IMR-90 (cell line): Measurements from ENCODE around the gene SASH3. TPM values are rescaled to one million over a fixed set of nuclear protein-coding genes. Genes with fewer than 3 reads are reported as not detected.

Experiments
- ATAC-seq: fragments of 200-7000 bp; cut with Tn5 transposase; 2 replicates; pipeline ENCODE4 v1.9.1; 2020; ENCODE audit warnings: low read depth, mild to moderate bottlenecking, moderate library complexity
- BruUV-seq: library from RNA; stranded (reverse); fragments of 400-500 nt; replicated peaks from 2 replicates; lab custom pipeline; 2021; lab: Mats Ljungman, UMichigan
- CTCF ChIA-PET: fragments of 300-600 bp; formaldehyde crosslinking; extraction: SDS; loops from one replicate; lab custom pipeline; 2021; ENCODE audit warnings: antibody characterized with exemption; lab: Yijun Ruan, JAX
- POLR2A ChIA-PET: fragments of 300-600 bp; sonication (Branson Sonifier 250); formaldehyde crosslinking; loops from one replicate; lab custom pipeline; 2022; ENCODE audit warnings: antibody characterized with exemption; ENCODE audit not compliant: unreplicated experiment; lab: Charles Lee
- DNase-seq: peaks from one replicate; pipeline ENCODE4 v3.0.0; 2013
- H2AFZ ChIP-seq: replicated peaks from 2 replicates; pipeline ENCODE3; 2013; ENCODE audit warnings: low read length, mild to moderate bottlenecking; ENCODE audit not compliant: poor library complexity
- H2AK5ac ChIP-seq: 2 replicates; pipeline ENCODE4 v1.6.1; 2013; ENCODE audit warnings: low read depth, low read length, inconsistent platforms
- H2AK9ac ChIP-seq: replicated peaks from 2 replicates; pipeline ENCODE3; 2013; ENCODE audit warnings: mild to moderate bottlenecking, low read depth, low read length, moderate library complexity; ENCODE audit not compliant: poor library complexity
- H2BK120ac ChIP-seq: 2 replicates; pipeline ENCODE4 v1.6.1; 2013; ENCODE audit warnings: low read depth, low read length, inconsistent platforms
- H2BK15ac ChIP-seq: 3 replicates; pipeline ENCODE4 v1.6.1; 2013; ENCODE audit warnings: low read depth, low read length, inconsistent platforms
- H2BK20ac ChIP-seq: 2 replicates; pipeline ENCODE4 v1.6.1; 2013; ENCODE audit warnings: low read depth, mild to moderate bottlenecking, inconsistent platforms, low read length, moderate library complexity
- H2BK5ac ChIP-seq: 2 replicates; pipeline ENCODE4 v1.6.1; 2013; ENCODE audit warnings: mild to moderate bottlenecking, low read depth, low read length, inconsistent platforms; ENCODE audit not compliant: poor library complexity, severe bottlenecking
- H3K14ac ChIP-seq: replicated peaks from 2 replicates; pipeline ENCODE4 v1.6.1; 2013; ENCODE audit warnings: low read depth, low read length, inconsistent platforms
- H3K18ac ChIP-seq: 2 replicates; pipeline ENCODE4 v1.6.1; 2013; ENCODE audit warnings: low read depth, low read length, control low read depth
- H3K23ac ChIP-seq: 2 replicates; pipeline ENCODE4 v1.6.1; 2013; ENCODE audit warnings: low read depth, low read length, inconsistent platforms
- H3K27ac ChIP-seq: 2 replicates; pipeline ENCODE4 v1.5.1; 2013; ENCODE audit warnings: mild to moderate bottlenecking, control low read depth, low read length; ENCODE audit not compliant: insufficient read depth
- H3K27me3 ChIP-seq: 2 replicates; pipeline ENCODE4 v1.6.1; 2013; ENCODE audit warnings: low read length; ENCODE audit not compliant: control insufficient read depth, insufficient read depth
- H3K36me3 ChIP-seq: 2 replicates; pipeline ENCODE4 v1.6.1; 2013; ENCODE audit warnings: low read length, mixed read lengths; ENCODE audit not compliant: control insufficient read depth, insufficient read depth
- H3K4ac ChIP-seq: 2 replicates; pipeline ENCODE4 v1.6.1; 2013; ENCODE audit warnings: low read depth, low read length, inconsistent platforms
- H3K4me1 ChIP-seq: 2 replicates; pipeline ENCODE4 v1.6.1; 2013; ENCODE audit warnings: low read length, mixed read lengths; ENCODE audit not compliant: control insufficient read depth, insufficient read depth
- H3K4me2 ChIP-seq: 2 replicates; pipeline ENCODE4 v1.6.1; 2013; ENCODE audit warnings: low read depth, mild to moderate bottlenecking, control low read depth, low read length, moderate library complexity
- H3K4me3 ChIP-seq: 2 replicates; pipeline ENCODE4 v1.5.1; 2013; ENCODE audit warnings: low read depth, mild to moderate bottlenecking, control low read depth, low read length, moderate library complexity; ENCODE audit not compliant: insufficient read depth
- H3K56ac ChIP-seq: 2 replicates; pipeline ENCODE4 v1.6.1; 2013; ENCODE audit warnings: low read length, inconsistent platforms; ENCODE audit not compliant: insufficient read depth; ENCODE audit errors: extremely low read depth
- H3K79me1 ChIP-seq, 2 experiments: 2 replicates each; pipeline ENCODE4 v1.6.1; 2013; ENCODE audit warnings: low read length in 2 of 2, inconsistent platforms in 1 of 2, low read depth in 1 of 2
- H3K9ac ChIP-seq: 2 replicates; pipeline ENCODE4 v1.6.1; 2013; ENCODE audit warnings: low read depth, low read length, control low read depth
- H3K9me1 ChIP-seq: 2 replicates; pipeline ENCODE4 v1.6.1; 2013; ENCODE audit warnings: low read length, inconsistent platforms; ENCODE audit not compliant: insufficient read depth
- H3K9me3 ChIP-seq: 2 replicates; pipeline ENCODE4 v1.6.1; 2013; ENCODE audit warnings: low read length; ENCODE audit not compliant: control insufficient read depth, insufficient read depth
- H4K20me1 ChIP-seq: 2 replicates; pipeline ENCODE4 v1.6.1; 2013; ENCODE audit warnings: low read length, inconsistent platforms; ENCODE audit not compliant: insufficient read depth
- H4K5ac ChIP-seq: 2 replicates; pipeline ENCODE4 v1.6.1; 2013; ENCODE audit warnings: mild to moderate bottlenecking, low read depth, low read length, control low read depth
- H4K8ac ChIP-seq, 2 experiments: 2 replicates each; pipeline ENCODE4 v1.6.1; 2013; ENCODE audit warnings: low read depth in 2 of 2, low read length in 2 of 2, control low read depth in 1 of 2, inconsistent platforms in 1 of 2
- H4K91ac ChIP-seq: 2 replicates; pipeline ENCODE4 v1.6.1; 2013; ENCODE audit warnings: low read depth, low read length, inconsistent platforms; ENCODE audit not compliant: insufficient read depth
- MAFK ChIP-seq: IDR thresholded peaks from 2 replicates; pipeline ENCODE4 v1.6.1; 2012; ENCODE audit warnings: low read depth, low read length, improper control_type of control experiment
- NFE2L2 ChIP-seq: fragments of 150-350 bp; IDR thresholded peaks from 2 replicates; pipeline ENCODE4 v1.6.1; 2016; ENCODE audit warnings: low read depth, mild to moderate bottlenecking, low read length
- WGBS, 2 experiments: methylation state at CpG; one replicate each; pipeline versions ENCODE4 v1.1.5 to v1.1.7; 2013; ENCODE audit warnings: missing lambda C conversion rate in 2 of 2; ENCODE audit not compliant: insufficient read length in 1 of 2; ENCODE audit errors: extremely low coverage in 2 of 2; 5-methylcytosine and 5-hydroxymethylcytosine counted together
- dilution Hi-C: fragments of 300-500 bp; cut with HindIII; formaldehyde crosslinking; loops from one replicate; pipeline ENCODE4 v1.14.3; 2018; ENCODE audit warnings: low sequenced_read_pairs; ENCODE audit not compliant: unreplicated experiment
- in situ Hi-C: fragments of 300-500 bp; cut with MboI; formaldehyde crosslinking; loops from 3 replicates; pipeline ENCODE4 v1.14.3; 2019; ENCODE audit warnings: low sequenced_read_pairs, inconsistent platforms, mixed read lengths
- intact Hi-C: fragments of 100-400 bp; cut with micrococcal nuclease; formaldehyde crosslinking; loops from 2 replicates; pipeline ENCODE4 v1.10.0; 2022
- polyA plus RNA-seq, 3 experiments: library from polyadenylated mRNA; depleted of rRNA; stranded (reverse); fragments of >200 nt; gene quantifications; 2 replicates each; pipeline ENCODE4 v1.2.3, GENCODE V29; 2012; ENCODE audit warnings: low replicate concordance in 1 of 3
- total RNA-seq: library from RNA; depleted of rRNA; stranded (reverse); fragments of >200 nt; gene quantifications from 2 replicates; pipeline ENCODE4 v1.2.3, GENCODE V29; 2012

SASH3 gene
- total and polyA plus RNA-seq, 2 of the 4 experiments (the other 2 are of a cell fraction) = not detected

GRCh38 chrX:129823522-129823921, 43.8 kb downstream of the SASH3 start:
- no peak for ATAC-seq
- no peaks in the 10 kb centered on the region for H3K27me3 ChIP-seq
- CTCF ChIA-PET = no interaction called here

More at GRCh38 chrX:129823522-129823921, 43.8 kb downstream of the SASH3 start:
- peaks cover 0 to 2% of the 10 kb centered on the region in 2 experiments; a peak in 1 of 4 replicates for H3K79me1 ChIP-seq
- 92% methylated on average over 6 of the region's 6 CpGs; no CpG with 5 or more reads in 1 of the 2 experiments for WGBS, 2 experiments
- H2AFZ ChIP-seq = no peak overlapping the region
- DNase-seq = no peak
- H3K36me3 ChIP-seq = peaks cover 8% of the 10 kb centered on the region; the same call in 1 of the 2 replicates
- H3K4ac ChIP-seq = no peak overlapping the region
- no peak overlapping the region for H3K9ac ChIP-seq
- no peak overlapping the region for H4K5ac ChIP-seq
- no peak overlapping the region for H2BK120ac ChIP-seq
- POLR2A ChIA-PET = no interaction called here
- no peak for TF ChIP-seq MAFK
- TF ChIP-seq NFE2L2 = no peak
- no TSS peak for BruUV-seq
- no peak overlapping the region for H2AK5ac ChIP-seq
- H3K4me2 ChIP-seq = no peak overlapping the region
- no peak overlapping the region for H3K56ac ChIP-seq
- H3K4me1 ChIP-seq = peaks cover 2% of the 10 kb centered on the region; the same call in 1 of the 2 replicates
- H2BK5ac ChIP-seq = no peak overlapping the region
- H4K91ac ChIP-seq = no peak overlapping the region
- H3K18ac ChIP-seq = no peak overlapping the region
- no peaks in the 10 kb centered on the region for H4K20me1 ChIP-seq
- no peaks in the 10 kb centered on the region for H3K9me1 ChIP-seq
- dilution Hi-C loops (no loop called here), in situ Hi-C loops (no loop called here), intact Hi-C loops (loop anchor here (5.0 to 10.0 kb wide), 2 partner anchors 189 to 216 kb away; no protein-coding TSS in a partner anchor)
- H4K8ac ChIP-seq = no peak overlapping the region
- H2AK9ac ChIP-seq = no peak overlapping the region
- H2BK20ac ChIP-seq = no peak overlapping the region
- H2BK15ac ChIP-seq = no peak overlapping the region
- no peaks in the 10 kb centered on the region for H3K9me3 ChIP-seq
- no peak overlapping the region for H3K27ac ChIP-seq
- no peak overlapping the region for H3K4me3 ChIP-seq
- H3K14ac ChIP-seq = no peak overlapping the region
- H3K23ac ChIP-seq = no peak overlapping the region
